Measurements from ENCODE around the gene WEE1.

- TF ChIP-seq, protein P1, sequence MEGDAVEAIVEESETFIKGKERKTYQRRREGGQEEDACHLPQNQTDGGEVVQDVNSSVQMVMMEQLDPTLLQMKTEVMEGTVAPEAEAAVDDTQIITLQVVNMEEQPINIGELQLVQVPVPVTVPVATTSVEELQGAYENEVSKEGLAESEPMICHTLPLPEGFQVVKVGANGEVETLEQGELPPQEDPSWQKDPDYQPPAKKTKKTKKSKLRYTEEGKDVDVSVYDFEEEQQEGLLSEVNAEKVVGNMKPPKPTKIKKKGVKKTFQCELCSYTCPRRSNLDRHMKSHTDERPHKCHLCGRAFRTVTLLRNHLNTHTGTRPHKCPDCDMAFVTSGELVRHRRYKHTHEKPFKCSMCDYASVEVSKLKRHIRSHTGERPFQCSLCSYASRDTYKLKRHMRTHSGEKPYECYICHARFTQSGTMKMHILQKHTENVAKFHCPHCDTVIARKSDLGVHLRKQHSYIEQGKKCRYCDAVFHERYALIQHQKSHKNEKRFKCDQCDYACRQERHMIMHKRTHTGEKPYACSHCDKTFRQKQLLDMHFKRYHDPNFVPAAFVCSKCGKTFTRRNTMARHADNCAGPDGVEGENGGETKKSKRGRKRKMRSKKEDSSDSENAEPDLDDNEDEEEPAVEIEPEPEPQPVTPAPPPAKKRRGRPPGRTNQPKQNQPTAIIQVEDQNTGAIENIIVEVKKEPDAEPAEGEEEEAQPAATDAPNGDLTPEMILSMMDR (conservative IDR thresholded peaks at IDR 0.05 in 1 of 2, IDR thresholded peaks at IDR 0.05 in 1 of 2; ENCODE audit: extremely low read depth in 1 of 2, insufficient read depth in 1 of 2, low read depth in 1 of 2, low read length in 2 of 2), result no peak
- TF ChIP-seq EZH2 (IDR thresholded peaks at IDR 0.05; ENCODE audit: borderline replicate concordance, low read length), result no peak
These were observed 51.7 kb downstream of the WEE1 start for GRCh38 chr11:9625162-9625561.
